GM23338 (cell line): ENCODE measurements around the gene PSORS1C2. TPM values are rescaled to one million over a fixed set of nuclear protein-coding genes. Genes with fewer than 3 reads are reported as not detected.

Experiments
- ATAC-seq: fragments of 200-7000 bp; cut with Tn5 transposase; 3 replicates; pipeline ENCODE4 v1.9.1; 2020
- DNase-seq: peaks from one replicate; pipeline ENCODE4 v3.0.0-alpha.2; 2015; ENCODE audit warnings: low spot score
- H2AFZ ChIP-seq: fragments of 200-600 bp; sonication (generic); 2 replicates; pipeline ENCODE4 v1.8.0; 2016; ENCODE audit warnings: antibody characterized with exemption, mild to moderate bottlenecking, moderate library complexity
- H3F3A ChIP-seq: fragments of 200-600 bp; sonication (generic); replicated peaks from 2 replicates; pipeline ENCODE4 v1.8.0; 2017; ENCODE audit warnings: antibody characterized with exemption, mixed run types, low read depth
- H3K27ac ChIP-seq: fragments of 200-600 bp; sonication (generic); 2 replicates; pipeline ENCODE4 v1.6.1; 2016; ENCODE audit warnings: low read depth
- H3K27me3 ChIP-seq: fragments of 200-600 bp; sonication (generic); 2 replicates; pipeline ENCODE4 v1.8.0; 2016; ENCODE audit warnings: mild to moderate bottlenecking, mixed run types, moderate library complexity; ENCODE audit not compliant: insufficient read depth
- H3K36me3 ChIP-seq: fragments of 200-600 bp; sonication (generic); 2 replicates; pipeline ENCODE4 v1.8.0; 2016; ENCODE audit warnings: mild to moderate bottlenecking; ENCODE audit not compliant: insufficient read depth
- H3K4me1 ChIP-seq: fragments of 200-600 bp; sonication (generic); 2 replicates; pipeline ENCODE4 v1.8.0; 2016; ENCODE audit warnings: mild to moderate bottlenecking, moderate library complexity; ENCODE audit not compliant: insufficient read depth
- H3K4me2 ChIP-seq: fragments of 200-600 bp; sonication (generic); 2 replicates; pipeline ENCODE4 v1.7.1; 2017; ENCODE audit warnings: mixed run types
- H3K4me3 ChIP-seq: fragments of 200-600 bp; sonication (generic); 2 replicates; pipeline ENCODE4 v1.6.1; 2016; ENCODE audit warnings: mixed run types
- H3K79me2 ChIP-seq: fragments of 200-600 bp; sonication (generic); replicated peaks from 2 replicates; pipeline ENCODE4 v1.8.0; 2017; ENCODE audit warnings: mild to moderate bottlenecking; ENCODE audit not compliant: insufficient read depth
- H3K9me2 ChIP-seq: fragments of 200-600 bp; sonication (generic); 2 replicates; pipeline ENCODE4 v1.8.0; 2017; ENCODE audit not compliant: insufficient read depth
- H4K20me1 ChIP-seq: fragments of 200-600 bp; sonication (generic); replicated peaks from 2 replicates; pipeline ENCODE4 v1.8.0; 2017; ENCODE audit warnings: mild to moderate bottlenecking; ENCODE audit not compliant: insufficient read depth
- H3K27ac Mint-ChIP-seq: 2 replicates; pipeline ENCODE4 v1.8.0; 2020; ENCODE audit warnings: inconsistent platforms, mild to moderate bottlenecking, moderate library complexity, mixed read lengths
- H3K27me3 Mint-ChIP-seq: 3 replicates; pipeline ENCODE4 v1.8.0; 2022; ENCODE audit warnings: low read depth, mild to moderate bottlenecking, moderate library complexity, mixed read lengths, inconsistent platforms; ENCODE audit not compliant: insufficient read depth, poor library complexity
- H3K36me3 Mint-ChIP-seq: 3 replicates; pipeline ENCODE4 v1.8.0; 2021; ENCODE audit warnings: low read depth, mild to moderate bottlenecking, inconsistent platforms, moderate library complexity, mixed read lengths
- H3K4me1 Mint-ChIP-seq: 3 replicates; pipeline ENCODE4 v1.8.0; 2020; ENCODE audit warnings: mild to moderate bottlenecking, inconsistent platforms, mixed read lengths
- H3K4me3 Mint-ChIP-seq: 3 replicates; pipeline ENCODE4 v1.8.0; 2021; ENCODE audit warnings: moderate library complexity, mild to moderate bottlenecking, inconsistent platforms, mixed read lengths
- H3K9me3 Mint-ChIP-seq: 3 replicates; pipeline ENCODE4 v1.8.0; 2020; ENCODE audit warnings: moderate library complexity, mild to moderate bottlenecking, inconsistent platforms, mixed read lengths
- ETS1 ChIP-seq: IDR thresholded peaks from 2 replicates; pipeline ENCODE4 v1.6.1; 2016; ENCODE audit warnings: antibody characterized with exemption
- EZH2 ChIP-seq: fragments of 200-600 bp; sonication (generic); IDR thresholded peaks from one replicate; pipeline ENCODE4 v1.8.0; 2017; ENCODE audit warnings: antibody characterized with exemption, mild to moderate bottlenecking, low read depth; ENCODE audit not compliant: unreplicated experiment
- EZH2phosphoT487 ChIP-seq: fragments of 200-600 bp; sonication (generic); IDR thresholded peaks from one replicate; pipeline ENCODE4 v1.8.1; 2018; ENCODE audit warnings: antibody characterized with exemption; ENCODE audit not compliant: unreplicated experiment
- POLR2AphosphoS5 ChIP-seq: IDR thresholded peaks from 2 replicates; pipeline ENCODE4 v1.6.1; 2016; ENCODE audit warnings: antibody characterized with exemption, low read depth
- STAT1 ChIP-seq: IDR thresholded peaks from one replicate; pipeline ENCODE4 v1.6.1; 2016; ENCODE audit warnings: antibody characterized with exemption; ENCODE audit not compliant: unreplicated experiment
- ZNF114 ChIP-seq: fragments of 250-450 bp; sonication (Bioruptor Pico); IDR thresholded peaks from 2 replicates; pipeline ENCODE4 v1.5.0; 2020; ENCODE audit warnings: mild to moderate bottlenecking, moderate library complexity
- polyA plus RNA-seq: library from polyadenylated mRNA; unstranded; fragments of >200 nt; fragmentation: Nextera tagmentation; extraction: Ambion mirVana; gene quantifications from 2 replicates; pipeline ENCODE4 v1.2.1, GENCODE V29; 2016
- total RNA-seq: library from RNA; depleted of rRNA; stranded (reverse); fragments of >200 nt; shearing (Covaris generic); gene quantifications from 2 replicates; pipeline ENCODE4 v1.2.3, GENCODE V29; 2014
- TF ChIP-seq, protein P1 (sequence below): IDR thresholded peaks from one replicate; pipeline ENCODE4 v1.6.1; 2018; ENCODE audit warnings: antibody characterized with exemption; ENCODE audit not compliant: unreplicated experiment
- TF ChIP-seq, protein P2 (sequence below): fragments of 250-450 bp; sonication (Bioruptor Pico); IDR thresholded peaks from 2 replicates; pipeline ENCODE4 v1.5.0; 2020; ENCODE audit warnings: mild to moderate bottlenecking, moderate library complexity

Gene PSORS1C2
- total and polyA plus RNA-seq, 2 experiments from 2014 or later: 0.47 TPM; not detected in 1

GRCh38 chr6:31092769-31093505, 45.9 kb downstream of the PSORS1C2 start:
- Mint-ChIP-seq H3K27me3 (no peaks in the 10 kb centered on the region), H3K27ac (no peak overlapping the region), H3K36me3 (no peaks in the 10 kb centered on the region), H3K4me3 (no peak overlapping the region), H3K4me1 (peaks cover 16% of the 10 kb centered on the region), H3K9me3 (no peaks in the 10 kb centered on the region)
- H3F3A ChIP-seq: no peaks in the 10 kb centered on the region
- H3K27me3 ChIP-seq: no peaks in the 10 kb centered on the region
- ATAC-seq (no peak), DNase-seq (no peak)
- no peak overlapping the region for H3K4me3 ChIP-seq
- H3K4me1 ChIP-seq: peaks cover 16% of the 10 kb centered on the region
- 0 out of 2 replicates have a peak, but pooled peaks cover 3% of the 10 kb centered on the region for H3K9me2 ChIP-seq
- H3K27ac ChIP-seq: no peak overlapping the region
- no peaks in the 10 kb centered on the region for H3K79me2 ChIP-seq
- no peaks in the 10 kb centered on the region for H4K20me1 ChIP-seq
- no peak overlapping the region for H3K4me2 ChIP-seq
- H2AFZ ChIP-seq: no peak overlapping the region
- TF ChIP-seq ZNF114 (CRISPR knock-in tag): no peak
- TF ChIP-seq EZH2: no peak
- TF ChIP-seq ETS1: no peak
- no peak for TF ChIP-seq STAT1
- TF ChIP-seq POLR2AphosphoS5: no peak
- no peaks in the 10 kb centered on the region for H3K36me3 ChIP-seq

DNA sequence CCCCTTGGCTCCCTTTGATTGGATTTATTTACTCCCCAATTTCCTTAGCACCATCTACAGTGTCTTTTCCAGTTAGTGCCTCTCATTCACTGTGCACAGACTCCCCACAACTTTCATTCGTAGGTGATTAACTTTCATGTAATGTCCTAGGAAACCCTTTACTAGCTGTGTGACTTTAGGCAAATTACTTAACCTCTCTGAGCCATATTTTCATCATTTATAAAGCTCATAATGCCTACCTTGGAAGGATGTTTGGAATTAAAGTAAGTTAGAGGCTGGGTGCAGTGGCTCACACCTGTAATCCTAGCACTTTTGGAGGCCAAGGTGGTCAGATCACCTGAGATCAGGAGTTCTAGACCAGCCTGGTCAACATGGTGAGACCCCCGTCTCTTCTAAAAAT, 46.6 kb downstream of the PSORS1C2 start:
- TF ChIP-seq EZH2phosphoT487: no peak
- TF ChIP-seq, protein P1, sequence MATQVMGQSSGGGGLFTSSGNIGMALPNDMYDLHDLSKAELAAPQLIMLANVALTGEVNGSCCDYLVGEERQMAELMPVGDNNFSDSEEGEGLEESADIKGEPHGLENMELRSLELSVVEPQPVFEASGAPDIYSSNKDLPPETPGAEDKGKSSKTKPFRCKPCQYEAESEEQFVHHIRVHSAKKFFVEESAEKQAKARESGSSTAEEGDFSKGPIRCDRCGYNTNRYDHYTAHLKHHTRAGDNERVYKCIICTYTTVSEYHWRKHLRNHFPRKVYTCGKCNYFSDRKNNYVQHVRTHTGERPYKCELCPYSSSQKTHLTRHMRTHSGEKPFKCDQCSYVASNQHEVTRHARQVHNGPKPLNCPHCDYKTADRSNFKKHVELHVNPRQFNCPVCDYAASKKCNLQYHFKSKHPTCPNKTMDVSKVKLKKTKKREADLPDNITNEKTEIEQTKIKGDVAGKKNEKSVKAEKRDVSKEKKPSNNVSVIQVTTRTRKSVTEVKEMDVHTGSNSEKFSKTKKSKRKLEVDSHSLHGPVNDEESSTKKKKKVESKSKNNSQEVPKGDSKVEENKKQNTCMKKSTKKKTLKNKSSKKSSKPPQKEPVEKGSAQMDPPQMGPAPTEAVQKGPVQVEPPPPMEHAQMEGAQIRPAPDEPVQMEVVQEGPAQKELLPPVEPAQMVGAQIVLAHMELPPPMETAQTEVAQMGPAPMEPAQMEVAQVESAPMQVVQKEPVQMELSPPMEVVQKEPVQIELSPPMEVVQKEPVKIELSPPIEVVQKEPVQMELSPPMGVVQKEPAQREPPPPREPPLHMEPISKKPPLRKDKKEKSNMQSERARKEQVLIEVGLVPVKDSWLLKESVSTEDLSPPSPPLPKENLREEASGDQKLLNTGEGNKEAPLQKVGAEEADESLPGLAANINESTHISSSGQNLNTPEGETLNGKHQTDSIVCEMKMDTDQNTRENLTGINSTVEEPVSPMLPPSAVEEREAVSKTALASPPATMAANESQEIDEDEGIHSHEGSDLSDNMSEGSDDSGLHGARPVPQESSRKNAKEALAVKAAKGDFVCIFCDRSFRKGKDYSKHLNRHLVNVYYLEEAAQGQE: no peak
- TF ChIP-seq, protein P2, sequence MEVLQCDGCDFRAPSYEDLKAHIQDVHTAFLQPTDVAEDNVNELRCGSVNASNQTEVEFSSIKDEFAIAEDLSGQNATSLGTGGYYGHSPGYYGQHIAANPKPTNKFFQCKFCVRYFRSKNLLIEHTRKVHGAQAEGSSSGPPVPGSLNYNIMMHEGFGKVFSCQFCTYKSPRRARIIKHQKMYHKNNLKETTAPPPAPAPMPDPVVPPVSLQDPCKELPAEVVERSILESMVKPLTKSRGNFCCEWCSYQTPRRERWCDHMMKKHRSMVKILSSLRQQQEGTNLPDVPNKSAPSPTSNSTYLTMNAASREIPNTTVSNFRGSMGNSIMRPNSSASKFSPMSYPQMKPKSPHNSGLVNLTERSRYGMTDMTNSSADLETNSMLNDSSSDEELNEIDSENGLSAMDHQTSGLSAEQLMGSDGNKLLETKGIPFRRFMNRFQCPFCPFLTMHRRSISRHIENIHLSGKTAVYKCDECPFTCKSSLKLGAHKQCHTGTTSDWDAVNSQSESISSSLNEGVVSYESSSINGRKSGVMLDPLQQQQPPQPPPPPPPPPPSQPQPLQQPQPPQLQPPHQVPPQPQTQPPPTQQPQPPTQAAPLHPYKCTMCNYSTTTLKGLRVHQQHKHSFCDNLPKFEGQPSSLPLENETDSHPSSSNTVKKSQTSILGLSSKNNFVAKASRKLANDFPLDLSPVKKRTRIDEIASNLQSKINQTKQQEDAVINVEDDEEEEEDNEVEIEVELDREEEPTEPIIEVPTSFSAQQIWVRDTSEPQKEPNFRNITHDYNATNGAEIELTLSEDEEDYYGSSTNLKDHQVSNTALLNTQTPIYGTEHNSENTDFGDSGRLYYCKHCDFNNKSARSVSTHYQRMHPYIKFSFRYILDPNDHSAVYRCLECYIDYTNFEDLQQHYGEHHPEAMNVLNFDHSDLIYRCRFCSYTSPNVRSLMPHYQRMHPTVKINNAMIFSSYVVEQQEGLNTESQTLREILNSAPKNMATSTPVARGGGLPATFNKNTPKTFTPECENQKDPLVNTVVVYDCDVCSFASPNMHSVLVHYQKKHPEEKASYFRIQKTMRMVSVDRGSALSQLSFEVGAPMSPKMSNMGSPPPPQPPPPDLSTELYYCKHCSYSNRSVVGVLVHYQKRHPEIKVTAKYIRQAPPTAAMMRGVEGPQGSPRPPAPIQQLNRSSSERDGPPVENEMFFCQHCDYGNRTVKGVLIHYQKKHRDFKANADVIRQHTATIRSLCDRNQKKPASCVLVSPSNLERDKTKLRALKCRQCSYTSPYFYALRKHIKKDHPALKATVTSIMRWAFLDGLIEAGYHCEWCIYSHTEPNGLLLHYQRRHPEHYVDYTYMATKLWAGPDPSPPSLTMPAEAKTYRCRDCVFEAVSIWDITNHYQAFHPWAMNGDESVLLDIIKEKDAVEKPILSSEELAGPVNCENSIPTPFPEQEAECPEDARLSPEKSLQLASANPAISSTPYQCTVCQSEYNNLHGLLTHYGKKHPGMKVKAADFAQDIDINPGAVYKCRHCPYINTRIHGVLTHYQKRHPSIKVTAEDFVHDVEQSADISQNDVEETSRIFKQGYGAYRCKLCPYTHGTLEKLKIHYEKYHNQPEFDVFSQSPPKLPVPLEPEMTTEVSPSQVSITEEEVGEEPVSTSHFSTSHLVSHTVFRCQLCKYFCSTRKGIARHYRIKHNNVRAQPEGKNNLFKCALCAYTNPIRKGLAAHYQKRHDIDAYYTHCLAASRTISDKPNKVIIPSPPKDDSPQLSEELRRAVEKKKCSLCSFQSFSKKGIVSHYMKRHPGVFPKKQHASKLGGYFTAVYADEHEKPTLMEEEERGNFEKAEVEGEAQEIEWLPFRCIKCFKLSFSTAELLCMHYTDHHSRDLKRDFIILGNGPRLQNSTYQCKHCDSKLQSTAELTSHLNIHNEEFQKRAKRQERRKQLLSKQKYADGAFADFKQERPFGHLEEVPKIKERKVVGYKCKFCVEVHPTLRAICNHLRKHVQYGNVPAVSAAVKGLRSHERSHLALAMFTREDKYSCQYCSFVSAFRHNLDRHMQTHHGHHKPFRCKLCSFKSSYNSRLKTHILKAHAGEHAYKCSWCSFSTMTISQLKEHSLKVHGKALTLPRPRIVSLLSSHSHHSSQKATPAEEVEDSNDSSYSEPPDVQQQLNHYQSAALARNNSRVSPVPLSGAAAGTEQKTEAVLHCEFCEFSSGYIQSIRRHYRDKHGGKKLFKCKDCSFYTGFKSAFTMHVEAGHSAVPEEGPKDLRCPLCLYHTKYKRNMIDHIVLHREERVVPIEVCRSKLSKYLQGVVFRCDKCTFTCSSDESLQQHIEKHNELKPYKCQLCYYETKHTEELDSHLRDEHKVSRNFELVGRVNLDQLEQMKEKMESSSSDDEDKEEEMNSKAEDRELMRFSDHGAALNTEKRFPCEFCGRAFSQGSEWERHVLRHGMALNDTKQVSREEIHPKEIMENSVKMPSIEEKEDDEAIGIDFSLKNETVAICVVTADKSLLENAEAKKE (CRISPR knock-in tag): no peak
- Mint-ChIP-seq H3K36me3 (no peaks in the 10 kb centered on the region), H3K4me1 (peaks cover 16% of the 10 kb centered on the region), H3K27me3 (peaks cover 3% of the 10 kb centered on the region), H3K9me3 (no peaks in the 10 kb centered on the region), H3K4me3 (no peak overlapping the region), H3K27ac (no peak overlapping the region)
- Histone ChIP-seq H3K4me2 (no peak overlapping the region), H2AFZ (no peak overlapping the region), H3K27me3 (no peaks in the 10 kb centered on the region), H3K79me2 (no peaks in the 10 kb centered on the region), H3K4me3 (no peak overlapping the region), H3K36me3 (no peaks in the 10 kb centered on the region), H3F3A (no peaks in the 10 kb centered on the region), H3K4me1 (peaks cover 16% of the 10 kb centered on the region), H3K9me2 (0 out of 2 replicates have a peak, but pooled peaks cover 3% of the 10 kb centered on the region), H3K27ac (no peak overlapping the region), H4K20me1 (no peaks in the 10 kb centered on the region)
- no peak for ATAC-seq
- no peak for DNase-seq
